ENCODE results near the gene IQGAP1.
A peak's percentile ranks its signal among the peaks of the same experiment; 100 is the strongest.

IQGAP1 gene

GRCh38 chr15:90479656-90480055 is 91.6 kb downstream of the IQGAP1 start:
- in situ Hi-C loops (cut with MboI; ENCODE audit: low sequenced_read_pairs), result loop anchor here (5.0 to 25.0 kb wide), 2 partner anchors 162 to 408 kb away; partner anchors contain the start of gene FES
- no peaks in the 10 kb centered on the region for H3K4me1 ChIP-seq
- no peaks in the 10 kb centered on the region for H3K9me3 ChIP-seq
- H3K27me3 ChIP-seq (ENCODE audit: low read depth), result no peaks in the 10 kb centered on the region
- H3K36me3 ChIP-seq (replicated peaks), result peaks cover 55% of the 10 kb centered on the region
- no peak overlapping the region for H3K4me3 ChIP-seq
- no peak for DNase-seq (ENCODE audit: low spot score in 2 of 2)

DNA sequence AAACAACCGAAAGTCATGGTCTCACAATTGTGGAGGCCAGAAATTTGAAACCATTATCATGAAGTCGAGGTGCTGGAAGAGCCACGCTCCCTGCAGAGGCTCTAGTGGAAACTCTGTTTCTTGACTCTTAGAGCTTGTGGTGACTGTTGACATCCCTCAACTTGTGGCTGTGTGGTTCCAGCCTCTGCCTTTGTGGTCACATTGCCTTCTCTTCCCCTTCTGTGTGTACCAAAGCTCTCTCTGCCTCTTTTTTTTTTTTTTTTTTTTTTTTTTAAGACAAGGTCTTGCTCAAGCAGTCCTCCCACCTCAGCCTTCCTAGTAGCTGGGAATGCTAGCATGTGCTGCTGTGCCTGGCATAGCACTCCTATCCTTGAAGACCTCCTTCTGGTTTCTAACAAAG is 93.0 kb downstream of the IQGAP1 start:
- DNase-seq (ENCODE audit: low spot score in 2 of 2), result no peak
- H3K27me3 ChIP-seq (ENCODE audit: low read depth), result no peaks in the 10 kb centered on the region
- H3K9me3 ChIP-seq, result no peaks in the 10 kb centered on the region
- in situ Hi-C loops (cut with MboI; ENCODE audit: low sequenced_read_pairs), result loop anchor here (25.0 kb wide), 1 partner anchor 406 kb away; the partner anchor contains the start of gene FES
- peaks cover 66% of the 10 kb centered on the region for H3K36me3 ChIP-seq (replicated peaks)
- no peaks in the 10 kb centered on the region for H3K4me1 ChIP-seq
- no peak overlapping the region for H3K4me3 ChIP-seq

DNA sequence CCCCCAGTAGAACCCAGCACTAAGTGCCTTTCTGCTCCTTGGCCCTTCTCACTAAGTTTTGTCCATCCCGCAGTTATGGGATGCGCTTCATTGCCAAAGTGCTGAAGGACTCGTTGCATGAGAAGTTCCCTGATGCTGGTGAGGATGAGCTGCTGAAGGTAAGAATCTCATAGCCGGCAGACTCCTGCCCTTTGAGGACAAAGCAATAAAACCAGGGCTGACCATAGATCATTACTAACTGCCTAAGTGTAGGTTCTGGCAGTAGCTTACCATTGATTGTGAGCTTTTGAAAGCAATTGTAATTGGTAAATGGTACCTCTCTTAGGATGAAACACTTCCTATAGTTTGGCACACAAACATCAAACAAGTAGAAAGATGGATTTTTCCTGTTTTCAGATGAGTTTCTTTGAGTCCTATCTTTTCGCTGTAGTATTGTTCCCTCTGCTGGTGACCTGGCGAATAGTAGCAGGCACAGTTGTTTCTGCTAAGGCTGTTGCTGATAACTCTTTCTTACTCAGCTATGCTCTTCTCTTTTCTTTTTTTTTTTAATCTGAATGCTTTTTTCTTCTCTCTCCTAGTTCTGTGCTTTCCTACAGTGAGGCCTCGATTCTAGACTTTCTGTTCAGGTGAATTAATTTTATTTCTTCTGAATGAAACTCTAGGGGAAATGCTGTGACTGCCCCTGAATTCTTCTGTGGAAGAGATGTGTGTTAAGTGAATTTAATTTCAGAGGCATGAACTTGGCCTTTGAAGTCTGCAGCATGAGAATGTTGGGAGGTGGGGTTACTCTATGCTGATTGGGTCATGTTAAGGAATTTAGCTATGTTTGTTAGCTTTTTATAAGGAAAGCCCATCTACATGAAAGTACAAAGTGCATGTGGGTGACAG is 94.3 kb downstream of the IQGAP1 start:
- in situ Hi-C loops (cut with MboI; ENCODE audit: low sequenced_read_pairs), result loop anchor here (25.0 kb wide), 1 partner anchor 405 kb away; the partner anchor contains the start of gene FES
- Histone ChIP-seq H3K9me3 (no peaks in the 10 kb centered on the region), H3K36me3 (replicated peaks) (peaks cover 70% of the 10 kb centered on the region), H3K4me3 (no peak overlapping the region), H3K4me1 (no peaks in the 10 kb centered on the region), H3K27me3 (ENCODE audit: low read depth) (no peaks in the 10 kb centered on the region)
- DNase-seq (ENCODE audit: low spot score in 2 of 2), result peak; percentile 61 to 62

- peaks cover 70% of the 10 kb centered on the region for H3K36me3 ChIP-seq (replicated peaks)
These were observed 94.9 kb downstream of the IQGAP1 start for GRCh38 chr15:90483012-90483307.

DNA sequence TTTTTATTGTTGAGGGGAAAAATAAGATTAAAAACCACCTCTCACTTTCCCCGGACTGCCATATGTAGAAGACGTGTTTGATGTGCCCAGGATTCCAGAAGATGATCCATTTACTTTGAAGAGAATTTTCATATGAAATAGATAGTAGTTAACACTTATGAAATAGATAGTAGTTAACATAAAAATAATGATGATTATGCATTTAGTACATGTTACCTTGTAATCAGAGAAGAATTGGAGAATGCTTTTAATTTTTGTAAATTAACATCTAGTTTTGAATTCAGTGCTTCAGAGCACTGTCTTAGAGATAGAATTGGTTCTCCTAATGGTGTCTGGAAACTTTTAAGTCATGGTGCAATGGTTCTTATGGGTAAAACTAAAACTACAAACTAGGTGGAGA is 95.6 kb downstream of the IQGAP1 start:
- no peak for DNase-seq (ENCODE audit: low spot score in 2 of 2)
- H3K9me3 ChIP-seq, result no peaks in the 10 kb centered on the region
- H3K4me1 ChIP-seq, result no peaks in the 10 kb centered on the region
- H3K27me3 ChIP-seq (ENCODE audit: low read depth), result no peaks in the 10 kb centered on the region
- peaks cover 63% of the 10 kb centered on the region for H3K36me3 ChIP-seq (replicated peaks)
- H3K4me3 ChIP-seq, result no peak overlapping the region
- in situ Hi-C loops (cut with MboI; ENCODE audit: low sequenced_read_pairs), result loop anchor here (25.0 kb wide), 1 partner anchor 404 kb away; the partner anchor contains the start of gene FES

More at GRCh38 chr15:90483012-90483307, 94.9 kb downstream of the IQGAP1 start:
- Histone ChIP-seq H3K4me3 (no peak overlapping the region), H3K27me3 (ENCODE audit: low read depth) (no peaks in the 10 kb centered on the region), H3K4me1 (no peaks in the 10 kb centered on the region), H3K9me3 (no peaks in the 10 kb centered on the region)
- no peak for DNase-seq (ENCODE audit: low spot score in 2 of 2)
- in situ Hi-C loops (cut with MboI; ENCODE audit: low sequenced_read_pairs), result loop anchor here (25.0 kb wide), 1 partner anchor 404 kb away; the partner anchor contains the start of gene FES

GRCh38 chr15:90487186-90487585 is 99.1 kb downstream of the IQGAP1 start:
- in situ Hi-C loops (cut with MboI; ENCODE audit: low sequenced_read_pairs), result loop anchor here (25.0 kb wide), 1 partner anchor 400 kb away; the partner anchor contains the start of gene FES
- Histone ChIP-seq H3K27me3 (ENCODE audit: low read depth) (no peaks in the 10 kb centered on the region), H3K36me3 (replicated peaks) (peaks cover 73% of the 10 kb centered on the region), H3K4me3 (no peak overlapping the region), H3K4me1 (no peaks in the 10 kb centered on the region), H3K9me3 (no peaks in the 10 kb centered on the region)
- no peak for DNase-seq (ENCODE audit: low spot score in 2 of 2)

- DNase-seq (ENCODE audit: low spot score in 2 of 2), result no peak
- in situ Hi-C loops (cut with MboI; ENCODE audit: low sequenced_read_pairs), result loop anchor here (25.0 kb wide), 1 partner anchor 398 kb away; the partner anchor contains the start of gene FES
- H3K4me3 ChIP-seq, result no peak overlapping the region
- H3K27me3 ChIP-seq (ENCODE audit: low read depth), result no peaks in the 10 kb centered on the region
- peaks cover 63% of the 10 kb centered on the region for H3K36me3 ChIP-seq (replicated peaks)
- no peaks in the 10 kb centered on the region for H3K4me1 ChIP-seq
- no peaks in the 10 kb centered on the region for H3K9me3 ChIP-seq
These were observed 101.5 kb downstream of the IQGAP1 start for GRCh38 chr15:90489514-90489913.

GRCh38 chr15:90489944-90490343 is 101.9 kb downstream of the IQGAP1 start:
- in situ Hi-C loops (cut with MboI; ENCODE audit: low sequenced_read_pairs), result loop anchor here (25.0 kb wide), 1 partner anchor 397 kb away; the partner anchor contains the start of gene FES
- Histone ChIP-seq H3K4me3 (no peak overlapping the region), H3K27me3 (ENCODE audit: low read depth) (no peaks in the 10 kb centered on the region), H3K4me1 (no peaks in the 10 kb centered on the region), H3K36me3 (replicated peaks) (peaks cover 62% of the 10 kb centered on the region), H3K9me3 (no peaks in the 10 kb centered on the region)
- DNase-seq (ENCODE audit: low spot score in 2 of 2), result no peak

DNA sequence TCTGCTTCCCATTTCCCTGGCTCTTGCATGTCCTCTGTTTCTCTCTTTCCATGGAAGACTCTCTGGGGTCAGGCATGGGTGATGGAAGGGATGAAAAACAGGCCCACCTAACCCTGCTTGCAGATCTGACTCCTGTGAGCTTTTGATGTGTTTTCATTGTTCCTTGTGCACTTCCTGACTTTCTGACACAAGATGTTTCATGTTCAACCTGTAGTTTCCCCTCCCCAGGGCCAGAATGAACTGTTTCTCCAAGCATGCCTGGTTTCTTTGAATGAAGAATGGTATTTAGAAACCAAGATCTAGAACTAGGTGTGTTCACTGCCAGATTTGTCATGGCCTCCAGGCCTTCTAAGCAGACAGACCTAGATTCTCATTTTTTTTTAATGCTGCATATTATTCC is 105.6 kb downstream of the IQGAP1 start:
- Histone ChIP-seq H3K36me3 (replicated peaks) (peaks cover 51% of the 10 kb centered on the region), H3K4me1 (no peaks in the 10 kb centered on the region), H3K27me3 (ENCODE audit: low read depth) (no peaks in the 10 kb centered on the region), H3K4me3 (no peak overlapping the region), H3K9me3 (no peaks in the 10 kb centered on the region)
- in situ Hi-C loops (cut with MboI; ENCODE audit: low sequenced_read_pairs), result loop anchor here (25.0 kb wide), 1 partner anchor 394 kb away; the partner anchor contains the start of gene FES
- DNase-seq (ENCODE audit: low spot score in 2 of 2), result no peak

- H3K36me3 ChIP-seq (replicated peaks), result peaks cover 57% of the 10 kb centered on the region
These were observed 107.0 kb downstream of the IQGAP1 start for GRCh38 chr15:90495067-90495466.

GRCh38 chr15:90496791-90497190 is 108.7 kb downstream of the IQGAP1 start:
- no peaks in the 10 kb centered on the region for H3K4me1 ChIP-seq
- H3K27me3 ChIP-seq (ENCODE audit: low read depth), result no peaks in the 10 kb centered on the region
- in situ Hi-C loops (cut with MboI; ENCODE audit: low sequenced_read_pairs), result loop anchor here (25.0 kb wide), 1 partner anchor 391 kb away; the partner anchor contains the start of gene FES
- no peak for DNase-seq (ENCODE audit: low spot score in 2 of 2)
- H3K9me3 ChIP-seq, result no peaks in the 10 kb centered on the region
- H3K36me3 ChIP-seq (replicated peaks), result peaks cover 56% of the 10 kb centered on the region
- H3K4me3 ChIP-seq, result no peak overlapping the region

More at GRCh38 chr15:90495067-90495466, 107.0 kb downstream of the IQGAP1 start:
- no peak for DNase-seq (ENCODE audit: low spot score in 2 of 2)
- in situ Hi-C loops (cut with MboI; ENCODE audit: low sequenced_read_pairs), result loop anchor here (25.0 kb wide), 1 partner anchor 392 kb away; the partner anchor contains the start of gene FES
- H3K4me1 ChIP-seq, result no peaks in the 10 kb centered on the region
- H3K27me3 ChIP-seq (ENCODE audit: low read depth), result no peaks in the 10 kb centered on the region
- no peaks in the 10 kb centered on the region for H3K9me3 ChIP-seq
- H3K4me3 ChIP-seq, result no peak overlapping the region

DNA sequence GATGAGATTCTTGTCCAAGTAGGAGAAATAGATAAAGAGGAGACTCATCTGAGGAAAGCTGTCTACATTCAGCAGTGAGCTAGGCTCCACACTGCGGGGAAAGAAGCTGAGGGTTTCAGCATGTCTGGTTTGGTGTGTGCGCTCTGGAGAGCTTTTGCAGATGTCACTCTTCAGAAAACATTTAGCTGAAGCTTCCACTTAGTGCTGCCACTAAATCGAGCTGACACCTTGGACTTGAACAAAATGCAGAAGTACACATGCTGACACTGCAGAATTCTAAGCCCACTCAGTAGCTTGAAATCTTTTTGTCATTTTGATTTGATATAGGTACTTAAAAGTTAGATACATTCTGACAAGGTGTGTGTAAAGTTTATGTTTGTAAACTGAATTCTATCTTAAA is 109.3 kb downstream of the IQGAP1 start:
- Histone ChIP-seq H3K36me3 (replicated peaks) (peaks cover 57% of the 10 kb centered on the region), H3K9me3 (no peaks in the 10 kb centered on the region), H3K4me1 (no peaks in the 10 kb centered on the region), H3K4me3 (no peak overlapping the region), H3K27me3 (ENCODE audit: low read depth) (no peaks in the 10 kb centered on the region)
- DNase-seq (ENCODE audit: low spot score in 2 of 2), result no peak
- in situ Hi-C loops (cut with MboI; ENCODE audit: low sequenced_read_pairs), result loop anchor here (25.0 kb wide), 1 partner anchor 390 kb away; the partner anchor contains the start of gene FES

- Histone ChIP-seq H3K36me3 (replicated peaks) (peaks cover 58% of the 10 kb centered on the region), H3K9me3 (no peaks in the 10 kb centered on the region), H3K27me3 (ENCODE audit: low read depth) (no peaks in the 10 kb centered on the region), H3K4me3 (no peak overlapping the region), H3K4me1 (no peaks in the 10 kb centered on the region)
- DNase-seq (ENCODE audit: low spot score in 2 of 2), result no peak
- in situ Hi-C loops (cut with MboI; ENCODE audit: low sequenced_read_pairs), result loop anchor here (25.0 kb wide), 1 partner anchor 389 kb away; the partner anchor contains the start of gene FES
These were observed 109.9 kb downstream of the IQGAP1 start for GRCh38 chr15:90497912-90498311.

DNA sequence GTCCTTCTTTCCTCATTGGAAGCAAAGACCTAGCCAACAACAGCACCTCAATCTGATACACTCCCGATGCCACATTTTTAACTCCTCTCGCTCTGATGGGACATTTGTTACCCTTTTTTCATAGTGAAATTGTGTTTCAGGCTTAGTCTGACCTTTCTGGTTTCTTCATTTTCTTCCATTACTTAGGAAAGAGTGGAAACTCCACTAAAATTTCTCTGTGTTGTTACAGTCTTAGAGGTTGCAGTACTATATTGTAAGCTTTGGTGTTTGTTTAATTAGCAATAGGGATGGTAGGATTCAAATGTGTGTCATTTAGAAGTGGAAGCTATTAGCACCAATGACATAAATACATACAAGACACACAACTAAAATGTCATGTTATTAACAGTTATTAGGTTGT is 112.1 kb downstream of the IQGAP1 start:
- no peaks in the 10 kb centered on the region for H3K4me1 ChIP-seq
- no peak for DNase-seq (ENCODE audit: low spot score in 2 of 2)
- in situ Hi-C loops (cut with MboI; ENCODE audit: low sequenced_read_pairs), result no loop called here
- no peak overlapping the region for H3K4me3 ChIP-seq
- peaks cover 40% of the 10 kb centered on the region for H3K36me3 ChIP-seq (replicated peaks)
- H3K27me3 ChIP-seq (ENCODE audit: low read depth), result no peaks in the 10 kb centered on the region
- no peaks in the 10 kb centered on the region for H3K9me3 ChIP-seq

All from HAP-1 (cell line).